HepG2 (cell line): ENCODE data around the gene C2orf92. TPM values are rescaled to one million over a fixed set of nuclear protein-coding genes. Genes with fewer than 3 reads are reported as not detected.
A peak's percentile ranks its signal among the peaks of the same experiment; 100 is the strongest.

ENCODE experiments used
- FOSL2 ChIP-seq: sonication (generic); formaldehyde crosslinking; IDR thresholded peaks from 2 replicates; pipeline ENCODE4 v1.4.0; 2020; ENCODE audit warnings: missing genetic modification reagents
- FOXC1 ChIP-seq: sonication (generic); formaldehyde crosslinking; IDR thresholded peaks from 2 replicates; pipeline ENCODE4 v1.8.0; 2022; ENCODE audit warnings: mild to moderate bottlenecking, missing genetic modification reagents, borderline replicate concordance
- FOXO1 ChIP-seq: sonication (generic); formaldehyde crosslinking; IDR thresholded peaks from 2 replicates; pipeline ENCODE4 v1.4.0; 2020; ENCODE audit warnings: missing genetic modification reagents
- KLF11 ChIP-seq: IDR thresholded peaks from 2 replicates; pipeline ENCODE4 v1.6.1; 2016; ENCODE audit warnings: missing compliant biosample characterization
- MAFG ChIP-seq: sonication (generic); formaldehyde crosslinking; IDR thresholded peaks from 2 replicates; pipeline ENCODE4 v1.5.1; 2020; ENCODE audit warnings: mild to moderate bottlenecking, missing genetic modification reagents
- MTF2 ChIP-seq: sonication (generic); formaldehyde crosslinking; IDR thresholded peaks from 2 replicates; pipeline ENCODE4 v1.5.0; 2020; ENCODE audit warnings: missing genetic modification reagents, borderline replicate concordance
- MXD4 ChIP-seq: IDR thresholded peaks from 2 replicates; pipeline ENCODE4 v1.6.1; 2016; ENCODE audit warnings: mild to moderate bottlenecking, missing biosample characterization, missing genetic modification reagents
- NCOA2 ChIP-seq: sonication (generic); formaldehyde crosslinking; IDR thresholded peaks from 2 replicates; pipeline ENCODE4 v1.8.0; 2022; ENCODE audit warnings: inconsistent platforms
- SP2 ChIP-seq: sonication (generic); formaldehyde crosslinking; IDR thresholded peaks from 2 replicates; pipeline ENCODE4 v1.5.1; 2020; ENCODE audit warnings: mild to moderate bottlenecking, missing genetic modification reagents
- TAF1 ChIP-seq: sonication (generic); formaldehyde crosslinking; IDR thresholded peaks from 2 replicates; pipeline ENCODE4 v1.4.0; 2020; ENCODE audit warnings: missing genetic modification reagents
- ZBTB20 ChIP-seq: sonication (generic); formaldehyde crosslinking; IDR thresholded peaks from 2 replicates; pipeline ENCODE4 v1.8.1; 2023; ENCODE audit warnings: missing genetic modification reagents, low read depth, mild to moderate bottlenecking, borderline replicate concordance
- ZC3H4 ChIP-seq: sonication (generic); formaldehyde crosslinking; IDR thresholded peaks from 2 replicates; pipeline ENCODE4 v1.4.0; 2020; ENCODE audit warnings: missing genetic modification reagents, borderline replicate concordance
- ZNF431 ChIP-seq: sonication (generic); formaldehyde crosslinking; IDR thresholded peaks from 2 replicates; pipeline ENCODE4 v1.9.0; 2022; ENCODE audit warnings: missing genetic modification reagents, low read depth, mild to moderate bottlenecking, borderline replicate concordance
- ZNF530 ChIP-seq: sonication (generic); formaldehyde crosslinking; IDR thresholded peaks from 2 replicates; pipeline ENCODE4 v1.5.0; 2020; ENCODE audit warnings: low read depth, mild to moderate bottlenecking, missing genetic modification reagents
- ZNF558 ChIP-seq: sonication (generic); formaldehyde crosslinking; IDR thresholded peaks from 2 replicates; pipeline ENCODE4 v1.9.0; 2022; ENCODE audit warnings: mild to moderate bottlenecking, missing genetic modification reagents, borderline replicate concordance
- ZNF737 ChIP-seq: sonication (generic); formaldehyde crosslinking; IDR thresholded peaks from 2 replicates; pipeline ENCODE4 v1.5.0; 2020; ENCODE audit warnings: missing genetic modification reagents, mild to moderate bottlenecking, borderline replicate concordance
- ZNF782 ChIP-seq: sonication (generic); formaldehyde crosslinking; IDR thresholded peaks from 2 replicates; pipeline ENCODE4 v1.4.0; 2020; ENCODE audit warnings: missing genetic modification reagents, mild to moderate bottlenecking, borderline replicate concordance
- ZNF879 ChIP-seq: sonication (generic); formaldehyde crosslinking; IDR thresholded peaks from 2 replicates; pipeline ENCODE4 v1.8.1; 2023; ENCODE audit warnings: missing genetic modification reagents
- ZNF891 ChIP-seq: sonication (generic); formaldehyde crosslinking; IDR thresholded peaks from 2 replicates; pipeline ENCODE4 v1.5.0; 2020; ENCODE audit warnings: mild to moderate bottlenecking, missing genetic modification reagents
- ZSCAN20 ChIP-seq: sonication (generic); formaldehyde crosslinking; IDR thresholded peaks from 2 replicates; pipeline ENCODE4 v1.4.0; 2020; ENCODE audit warnings: missing genetic modification reagents, mild to moderate bottlenecking, borderline replicate concordance
- polyA plus RNA-seq, 8 experiments: library from polyadenylated mRNA; depleted of rRNA in 3 of 8; stranded (reverse) in 7 of 8; unstranded in 1 of 8; fragments of >200 nt; fragmentation: Illumina TruSeq in 4 of 8; extraction: Trizol in 4 of 8; gene quantifications; 2 replicates each; pipeline versions ENCODE4 v1.2.1 to v1.2.3, GENCODE V29; 2011 to 2016; ENCODE audit warnings: low read depth in 4 of 8, missing spikeins in 1 of 8, mixed read lengths in 1 of 8; ENCODE audit not compliant: insufficient read depth in 1 of 8
- total RNA-seq, 5 experiments: library from RNA; depleted of rRNA; stranded (reverse); fragments of >200 nt; fragmentation: Illumina TruSeq; extraction: Trizol; gene quantifications; 2 replicates each; pipeline ENCODE4 v1.2.3, GENCODE V29; 2016; ENCODE audit warnings: low read depth in 1 of 5
- TF ChIP-seq, protein P1 (sequence below): sonication (generic); formaldehyde crosslinking; IDR thresholded peaks from 2 replicates; pipeline ENCODE4 v1.5.0; 2020; ENCODE audit warnings: missing genetic modification reagents, mild to moderate bottlenecking, borderline replicate concordance
- TF ChIP-seq, protein P2 (sequence below): sonication (generic); formaldehyde crosslinking; IDR thresholded peaks from 2 replicates; pipeline ENCODE4 v1.5.1; 2020; ENCODE audit warnings: mild to moderate bottlenecking, missing genetic modification reagents, moderate library complexity
- TF ChIP-seq, protein P3 (sequence below): sonication (generic); formaldehyde crosslinking; IDR thresholded peaks from 2 replicates; pipeline ENCODE4 v1.4.0; 2020; ENCODE audit warnings: missing genetic modification reagents
- TF ChIP-seq, protein P4 (sequence below): sonication (generic); formaldehyde crosslinking; IDR thresholded peaks from 2 replicates; pipeline ENCODE4 v1.8.0; 2022; ENCODE audit warnings: missing genetic modification reagents, mild to moderate bottlenecking, inconsistent platforms, borderline replicate concordance

C2orf92 gene
- total and polyA plus RNA-seq, 2 of the 13 experiments (the other 11 are each of a cell fraction or from before 2014, with no cell fraction given) = 4.9 to 5.0 TPM

DNA sequence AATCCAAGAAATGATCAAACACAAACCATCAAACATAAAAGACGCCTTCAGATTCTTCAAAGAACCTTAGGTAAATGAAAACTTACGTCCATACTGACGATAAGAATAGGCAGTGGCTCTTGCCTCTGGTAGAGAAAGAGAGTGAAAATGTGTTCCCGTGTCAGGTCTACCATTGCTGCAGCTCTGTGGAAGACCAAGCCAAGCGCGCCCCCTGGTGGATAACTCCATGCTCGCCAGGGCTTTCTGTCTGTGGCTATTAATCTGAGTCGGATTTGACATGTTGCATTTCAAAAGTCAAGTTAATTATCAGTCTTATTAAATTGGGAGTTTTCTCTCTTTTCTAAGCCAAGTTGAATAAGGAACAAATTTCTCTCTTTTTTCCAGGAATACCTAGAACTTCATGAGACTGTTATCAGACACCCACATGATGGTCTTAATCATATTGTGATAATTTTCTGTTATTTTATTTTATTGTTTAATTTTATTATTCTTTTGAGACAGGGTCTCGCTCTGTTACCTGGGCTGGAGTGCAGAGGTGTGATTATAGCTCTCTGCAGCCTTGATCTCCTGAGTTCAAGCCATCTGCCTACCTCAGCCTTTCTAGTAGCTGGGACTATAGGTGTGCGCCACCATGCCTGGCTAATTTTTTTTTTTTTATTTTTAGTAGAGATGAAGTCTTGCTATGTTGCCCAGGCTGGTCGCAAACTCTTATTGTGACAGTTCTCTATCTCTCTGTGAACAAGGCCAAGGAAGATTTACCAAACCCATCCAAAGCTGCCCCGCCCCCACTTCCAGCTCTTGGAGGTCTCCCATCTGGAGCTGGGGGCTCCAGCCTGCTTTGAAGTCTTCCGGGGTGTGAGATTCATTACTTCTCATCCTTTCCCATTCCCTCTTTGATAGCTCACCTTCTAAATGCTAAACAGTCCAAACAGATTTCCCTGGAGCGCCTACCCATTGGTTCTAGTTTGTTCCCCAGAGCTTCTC is 28.0 kb downstream of the C2orf92 start (continued):
- TF ChIP-seq ZSCAN20 (CRISPR knock-in tag) = no peak
- no peak for TF ChIP-seq ZNF782 (CRISPR knock-in tag)
- TF ChIP-seq ZNF558 = no peak
- no peak for TF ChIP-seq ZBTB20 (CRISPR knock-in tag)
- TF ChIP-seq MTF2 (CRISPR knock-in tag) = no peak
- no peak for TF ChIP-seq ZNF891 (CRISPR knock-in tag)
- TF ChIP-seq ZNF879 (CRISPR knock-in tag) = no peak
- TF ChIP-seq TAF1 (CRISPR knock-in tag) = no peak
- TF ChIP-seq NCOA2 (CRISPR knock-in tag) = no peak
- no peak for TF ChIP-seq MAFG (CRISPR knock-in tag)
- 0 out of 2 replicates have a peak, but pooled peaks have one; percentile 44 for TF ChIP-seq MXD4
- TF ChIP-seq FOSL2 = peak; percentile 26; the same call in 1 of the 2 replicates
- TF ChIP-seq, protein P1, sequence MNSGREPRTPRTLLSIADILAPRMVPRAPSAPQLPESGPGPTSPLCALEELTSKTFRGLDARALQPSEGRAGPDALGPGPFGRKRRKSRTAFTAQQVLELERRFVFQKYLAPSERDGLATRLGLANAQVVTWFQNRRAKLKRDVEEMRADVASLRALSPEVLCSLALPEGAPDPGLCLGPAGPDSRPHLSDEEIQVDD = no peak
- no peak for TF ChIP-seq ZNF431 (CRISPR knock-in tag)
- 0 out of 2 replicates have a peak, but pooled peaks have one; percentile 37 for TF ChIP-seq KLF11 (CRISPR knock-in tag)
- TF ChIP-seq ZNF530 (CRISPR knock-in tag) = no peak
- TF ChIP-seq SP2 (CRISPR knock-in tag) = no peak
- no peak for TF ChIP-seq FOXC1
- TF ChIP-seq ZNF737 (CRISPR knock-in tag) = no peak
- TF ChIP-seq ZC3H4 (CRISPR knock-in tag) = no peak
- TF ChIP-seq, protein P2, sequence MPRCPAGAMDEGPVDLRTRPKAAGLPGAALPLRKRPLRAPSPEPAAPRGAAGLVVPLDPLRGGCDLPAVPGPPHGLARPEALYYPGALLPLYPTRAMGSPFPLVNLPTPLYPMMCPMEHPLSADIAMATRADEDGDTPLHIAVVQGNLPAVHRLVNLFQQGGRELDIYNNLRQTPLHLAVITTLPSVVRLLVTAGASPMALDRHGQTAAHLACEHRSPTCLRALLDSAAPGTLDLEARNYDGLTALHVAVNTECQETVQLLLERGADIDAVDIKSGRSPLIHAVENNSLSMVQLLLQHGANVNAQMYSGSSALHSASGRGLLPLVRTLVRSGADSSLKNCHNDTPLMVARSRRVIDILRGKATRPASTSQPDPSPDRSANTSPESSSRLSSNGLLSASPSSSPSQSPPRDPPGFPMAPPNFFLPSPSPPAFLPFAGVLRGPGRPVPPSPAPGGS (CRISPR knock-in tag) = no peak
- TF ChIP-seq, protein P3, sequence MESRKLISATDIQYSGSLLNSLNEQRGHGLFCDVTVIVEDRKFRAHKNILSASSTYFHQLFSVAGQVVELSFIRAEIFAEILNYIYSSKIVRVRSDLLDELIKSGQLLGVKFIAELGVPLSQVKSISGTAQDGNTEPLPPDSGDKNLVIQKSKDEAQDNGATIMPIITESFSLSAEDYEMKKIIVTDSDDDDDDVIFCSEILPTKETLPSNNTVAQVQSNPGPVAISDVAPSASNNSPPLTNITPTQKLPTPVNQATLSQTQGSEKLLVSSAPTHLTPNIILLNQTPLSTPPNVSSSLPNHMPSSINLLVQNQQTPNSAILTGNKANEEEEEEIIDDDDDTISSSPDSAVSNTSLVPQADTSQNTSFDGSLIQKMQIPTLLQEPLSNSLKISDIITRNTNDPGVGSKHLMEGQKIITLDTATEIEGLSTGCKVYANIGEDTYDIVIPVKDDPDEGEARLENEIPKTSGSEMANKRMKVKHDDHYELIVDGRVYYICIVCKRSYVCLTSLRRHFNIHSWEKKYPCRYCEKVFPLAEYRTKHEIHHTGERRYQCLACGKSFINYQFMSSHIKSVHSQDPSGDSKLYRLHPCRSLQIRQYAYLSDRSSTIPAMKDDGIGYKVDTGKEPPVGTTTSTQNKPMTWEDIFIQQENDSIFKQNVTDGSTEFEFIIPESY (CRISPR knock-in tag) = no peak
- no peak for TF ChIP-seq FOXO1 (CRISPR knock-in tag)
- TF ChIP-seq, protein P4, sequence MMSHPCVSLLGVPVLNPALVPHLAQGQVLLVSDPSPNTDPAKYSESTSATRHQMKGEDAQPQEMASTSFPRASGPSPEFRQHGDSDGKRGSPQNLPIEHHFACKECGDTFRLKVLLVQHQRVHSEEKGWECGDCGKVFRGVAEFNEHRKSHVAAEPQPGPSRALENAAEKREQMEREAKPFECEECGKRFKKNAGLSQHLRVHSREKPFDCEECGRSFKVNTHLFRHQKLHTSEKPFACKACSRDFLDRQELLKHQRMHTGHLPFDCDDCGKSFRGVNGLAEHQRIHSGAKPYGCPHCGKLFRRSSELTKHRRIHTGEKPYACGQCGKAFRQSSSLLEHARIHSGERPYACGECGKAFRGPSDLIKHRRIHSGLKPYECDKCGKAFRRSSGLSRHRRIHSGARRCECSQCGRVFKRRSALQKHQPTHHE (CRISPR knock-in tag) = no peak
